GM12878 (cell line): ENCODE data around the gene RGS5. TPM values are rescaled to one million over a fixed set of nuclear protein-coding genes. Genes with fewer than 3 reads are reported as not detected.
"Not testable (repeated sequence)": the region's sequence is repeated elsewhere in the genome, so short reads cannot be mapped to it uniquely, and the experiment has no call there.

ENCODE experiments used
- ATAC-seq: fragments of 200-7000 bp; cut with Tn5 transposase; 3 replicates; pipeline ENCODE4 v1.9.1; 2020; ENCODE audit warnings: mild to moderate bottlenecking, moderate library complexity
- BruUV-seq: library from RNA; stranded (reverse); fragments of 400-500 nt; replicated peaks from 2 replicates; lab custom pipeline; 2021; lab: Mats Ljungman, UMichigan
- CTCF ChIA-PET: fragments of 300-600 bp; sonication (Branson Sonifier 250); formaldehyde crosslinking; extraction: SDS; loops from one replicate; lab custom pipeline; 2021; ENCODE audit warnings: inconsistent platforms; lab: Yijun Ruan, JAX
- POLR2A ChIA-PET: fragments of 350-600 bp; formaldehyde crosslinking; extraction: SDS; loops from one replicate; lab custom pipeline; 2021; ENCODE audit warnings: inconsistent platforms; lab: Charles Lee
- RAD21 ChIA-PET: fragments of 300-600 bp; sonication (Branson Sonifier 250); formaldehyde crosslinking; loops from one replicate; lab custom pipeline; 2023; ENCODE audit warnings: antibody characterized with exemption; ENCODE audit not compliant: unreplicated experiment; lab: Charles Lee
- SMC1A ChIA-PET: fragments of 300-600 bp; sonication (Branson Sonifier 250); formaldehyde crosslinking; loops from one replicate; lab custom pipeline; 2023; ENCODE audit not compliant: unreplicated experiment, uncharacterized antibody; lab: Charles Lee
- DNase-seq: peaks from one replicate; pipeline ENCODE4 v3.0.0-alpha.2; 2011; ENCODE audit warnings: low read depth, low spot score
- FAIRE-seq: peaks from 3 replicates; lab custom pipeline; 2011; peaks lifted over from hg19 to GRCh38; lab: Jason Lieb, UNC
- H2AFZ ChIP-seq: 2 replicates; pipeline ENCODE4 v1.6.0; 2011; ENCODE audit warnings: low read depth, low read length, control low read depth; ENCODE audit not compliant: control insufficient read depth
- H3K27ac ChIP-seq: 2 replicates; pipeline ENCODE4 v1.5.1; 2011; ENCODE audit warnings: control low read depth; ENCODE audit not compliant: control insufficient read depth, insufficient read depth
- H3K27me3 ChIP-seq, 2 experiments: replicated peaks in 1 of 2; 2 replicates each; pipeline versions ENCODE4 v1.6.0 to v1.6.1; 2011; ENCODE audit warnings: low read length in 1 of 2; ENCODE audit not compliant: control insufficient read depth in 2 of 2, insufficient read depth in 2 of 2
- H3K36me3 ChIP-seq, 2 experiments: 2 replicates each; pipeline ENCODE4 v1.5.1; 2011; ENCODE audit warnings: low read length in 1 of 2; ENCODE audit not compliant: control insufficient read depth in 2 of 2, insufficient read depth in 2 of 2
- H3K4me1 ChIP-seq: 2 replicates; pipeline ENCODE4 v1.6.1; 2011; ENCODE audit warnings: mild to moderate bottlenecking, low read length, moderate library complexity, mixed read lengths; ENCODE audit not compliant: control insufficient read depth, insufficient read depth
- H3K4me2 ChIP-seq: 2 replicates; pipeline ENCODE4 v1.6.0; 2011; ENCODE audit warnings: control low read depth; ENCODE audit not compliant: control insufficient read depth, insufficient read depth
- H3K4me3 ChIP-seq: fragments of 200-600 bp; sonication (generic); 2 replicates; pipeline ENCODE4 v1.5.1; 2016
- H3K79me2 ChIP-seq: 2 replicates; pipeline ENCODE4 v1.6.0; 2011; ENCODE audit warnings: low read length; ENCODE audit not compliant: control insufficient read depth, insufficient read depth
- H3K9ac ChIP-seq: 2 replicates; pipeline ENCODE4 v1.8.0; 2011; ENCODE audit warnings: low read length, control low read depth, mixed read lengths; ENCODE audit not compliant: control insufficient read depth, insufficient read depth
- H3K9me3 ChIP-seq: replicated peaks from 3 replicates; pipeline ENCODE4 v1.5.1; 2011; ENCODE audit warnings: mild to moderate bottlenecking, low read length; ENCODE audit not compliant: control insufficient read depth, insufficient read depth
- H4K20me1 ChIP-seq: 2 replicates; pipeline ENCODE4 v1.6.0; 2011; ENCODE audit not compliant: control insufficient read depth, insufficient read depth
- MTA2 ChIP-seq: fragments of 450-650 bp; IDR thresholded peaks from 2 replicates; pipeline ENCODE4 v1.6.1; 2016; ENCODE audit warnings: low read depth, mild to moderate bottlenecking, moderate library complexity
- PML ChIP-seq: IDR thresholded peaks from 2 replicates; pipeline ENCODE4 v1.6.1; 2012; ENCODE audit warnings: low read length, inconsistent platforms
- SMC3 ChIP-seq: IDR thresholded peaks from 2 replicates; pipeline ENCODE4 v1.6.1; 2011; ENCODE audit warnings: low read length, improper control_type of control experiment, borderline replicate concordance
- WGBS: methylation state at CpG from one replicate; pipeline ENCODE4 v1.1.6; 2016; ENCODE audit warnings: low lambda C conversion rate; ENCODE audit not compliant: insufficient replicate concordance, insufficient coverage; ENCODE audit errors: missing lambda C conversion rate; 5-methylcytosine and 5-hydroxymethylcytosine counted together
- in situ Hi-C: fragments of 300-500 bp; cut with MboI; formaldehyde crosslinking; loops from 9 replicates; pipeline ENCODE4 v1.14.3; 2018; ENCODE audit warnings: mixed read lengths
- intact Hi-C: fragments of 100-400 bp; cut with micrococcal nuclease; formaldehyde crosslinking; loops from one replicate; pipeline ENCODE4 v1.14.2; 2022; ENCODE audit not compliant: unreplicated experiment
- polyA plus RNA-seq, 11 experiments: library from polyadenylated mRNA; depleted of rRNA in 4 of 11; unstranded in 6 of 11; stranded (reverse) in 5 of 11; fragments of >200 nt; fragmentation: Nextera tagmentation in 4 of 11; fragmentation: Illumina TruSeq in 1 of 11; extraction: Ambion mirVana in 4 of 11; extraction: Trizol in 1 of 11; gene quantifications; 1 replicate in 1 of 11; 2 replicates in 10 of 11; pipeline versions ENCODE4 v1.2.1 to v1.2.3, GENCODE V29; 2011 to 2016; ENCODE audit warnings: inconsistent platforms in 2 of 11, missing spikeins in 2 of 11, low read depth in 1 of 11
- total RNA-seq, 4 experiments: library from RNA; depleted of rRNA in 3 of 4; stranded (reverse); fragments of >200 nt in 3 of 4; fragmentation: Illumina TruSeq in 1 of 4; extraction: Trizol in 1 of 4; gene quantifications; 2 replicates each; pipeline versions ENCODE4 v1.2.1 to v1.2.3, GENCODE V29; 2013 to 2021
- TF ChIP-seq, protein P1 (sequence below): fragments of 450-650 bp; formaldehyde crosslinking; IDR thresholded peaks from 2 replicates; pipeline ENCODE4 v1.5.0; 2022; ENCODE audit warnings: mild to moderate bottlenecking, missing genetic modification characterization

Gene RGS5
- total and polyA plus RNA-seq, 10 of the 15 experiments (the other 5 are each of a cell fraction or from before 2014, with no cell fraction given): 0.63 to 7.4 (median 2.8) TPM

DNA sequence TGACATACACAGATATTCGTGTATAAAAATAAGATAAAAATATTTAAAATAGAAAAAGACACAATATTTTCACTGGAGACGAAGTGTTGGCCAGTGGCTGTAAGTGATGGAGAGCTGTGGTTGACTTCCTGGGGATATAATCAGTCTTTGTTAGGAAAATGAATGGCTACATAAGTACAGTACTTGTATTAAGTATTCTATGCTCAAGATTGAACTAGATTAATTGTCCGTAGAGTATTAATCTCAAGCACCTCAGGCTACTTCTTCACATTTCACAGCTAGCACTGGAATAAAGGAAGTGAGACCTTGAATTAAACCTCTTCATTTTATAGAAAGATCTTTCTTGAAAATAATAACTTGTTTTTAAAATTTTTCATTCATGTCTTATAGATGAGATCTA lies 39.0 kb upstream of the RGS5 start:
- Histone ChIP-seq H3K9ac (no peak overlapping the region), H3K27ac (no peak overlapping the region), H3K27me3 (no peaks in the 10 kb centered on the region), H4K20me1 (no peaks in the 10 kb centered on the region), H3K79me2 (no peaks in the 10 kb centered on the region), H3K4me2 (no peak overlapping the region), H2AFZ (no peak overlapping the region), H3K36me3 (no peaks in the 10 kb centered on the region), H3K4me3 (no peak overlapping the region), H3K9me3 (no peaks in the 10 kb centered on the region), H3K4me1 (no peaks in the 10 kb centered on the region)
- ChIA-PET POLR2A (no interaction called here), SMC1A (interaction anchor here (0.6 kb wide), 1 partner anchor 17 kb away, joined by 3 read pairs; no protein-coding TSS in a partner anchor), RAD21 (no interaction called here), CTCF (no interaction called here)
- intact Hi-C loops: no loop called here
- TF ChIP-seq, protein P1, sequence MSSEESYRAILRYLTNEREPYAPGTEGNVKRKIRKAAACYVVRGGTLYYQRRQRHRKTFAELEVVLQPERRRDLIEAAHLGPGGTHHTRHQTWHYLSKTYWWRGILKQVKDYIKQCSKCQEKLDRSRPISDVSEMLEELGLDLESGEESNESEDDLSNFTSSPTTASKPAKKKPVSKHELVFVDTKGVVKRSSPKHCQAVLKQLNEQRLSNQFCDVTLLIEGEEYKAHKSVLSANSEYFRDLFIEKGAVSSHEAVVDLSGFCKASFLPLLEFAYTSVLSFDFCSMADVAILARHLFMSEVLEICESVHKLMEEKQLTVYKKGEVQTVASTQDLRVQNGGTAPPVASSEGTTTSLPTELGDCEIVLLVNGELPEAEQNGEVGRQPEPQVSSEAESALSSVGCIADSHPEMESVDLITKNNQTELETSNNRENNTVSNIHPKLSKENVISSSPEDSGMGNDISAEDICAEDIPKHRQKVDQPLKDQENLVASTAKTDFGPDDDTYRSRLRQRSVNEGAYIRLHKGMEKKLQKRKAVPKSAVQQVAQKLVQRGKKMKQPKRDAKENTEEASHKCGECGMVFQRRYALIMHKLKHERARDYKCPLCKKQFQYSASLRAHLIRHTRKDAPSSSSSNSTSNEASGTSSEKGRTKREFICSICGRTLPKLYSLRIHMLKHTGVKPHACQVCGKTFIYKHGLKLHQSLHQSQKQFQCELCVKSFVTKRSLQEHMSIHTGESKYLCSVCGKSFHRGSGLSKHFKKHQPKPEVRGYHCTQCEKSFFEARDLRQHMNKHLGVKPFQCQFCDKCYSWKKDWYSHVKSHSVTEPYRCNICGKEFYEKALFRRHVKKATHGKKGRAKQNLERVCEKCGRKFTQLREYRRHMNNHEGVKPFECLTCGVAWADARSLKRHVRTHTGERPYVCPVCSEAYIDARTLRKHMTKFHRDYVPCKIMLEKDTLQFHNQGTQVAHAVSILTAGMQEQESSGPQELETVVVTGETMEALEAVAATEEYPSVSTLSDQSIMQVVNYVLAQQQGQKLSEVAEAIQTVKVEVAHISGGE: no peak
- no peak for TF ChIP-seq MTA2
- no peak for TF ChIP-seq PML
- in situ Hi-C loops: loop anchor here (5.0 kb wide), 1 partner anchor 51 kb away; no protein-coding TSS in a partner anchor
- ATAC-seq (no peak), DNase-seq (no peak), FAIRE-seq (no peak)
- BruUV-seq: no TSS peak
- WGBS: 86% methylated on average over 3 of the region's 3 CpGs

DNA sequence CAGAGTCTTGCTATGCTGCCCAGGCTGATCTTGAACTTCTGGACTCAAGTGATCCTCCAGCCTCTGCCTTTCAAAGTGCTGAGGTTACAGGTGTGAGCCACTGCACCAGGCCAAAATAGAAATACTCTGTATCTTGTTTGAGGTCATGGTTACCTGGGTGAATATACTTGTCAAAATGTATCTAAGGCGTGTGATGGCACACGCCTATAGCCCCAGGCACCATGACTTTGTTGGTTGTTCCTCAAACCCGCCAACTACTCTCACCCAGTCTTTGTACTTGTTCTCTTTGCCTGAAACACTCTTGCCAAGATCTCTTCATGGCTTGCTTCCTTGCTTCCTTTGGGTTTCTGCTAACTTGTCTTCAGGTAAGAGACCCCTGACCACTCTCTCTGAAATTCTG lies 38.0 kb upstream of the RGS5 start:
- Histone ChIP-seq H3K4me1 (no peaks in the 10 kb centered on the region), H3K27me3 (no peaks in the 10 kb centered on the region), H4K20me1 (no peaks in the 10 kb centered on the region), H3K4me3 (no peak overlapping the region), H3K27ac (no peak overlapping the region), H2AFZ (no peak overlapping the region), H3K9me3 (no peaks in the 10 kb centered on the region), H3K36me3 (no peaks in the 10 kb centered on the region), H3K79me2 (no peaks in the 10 kb centered on the region)
- ChIA-PET POLR2A (no interaction called here), CTCF (no interaction called here)
- in situ Hi-C loops: loop anchor here (5.0 kb wide), 1 partner anchor 52 kb away; no protein-coding TSS in a partner anchor
- intact Hi-C loops: no loop called here
- no peak for FAIRE-seq
- BruUV-seq: no TSS peak
- ATAC-seq: no peak
- 89% methylated on average over 3 of the region's 3 CpGs for WGBS
- no peak for DNase-seq
- no peak for TF ChIP-seq SMC3
- TF ChIP-seq, all 136 proteins: peak for 0
- ChIA-PET SMC1A (no interaction called here), RAD21 (no interaction called here)
- Histone ChIP-seq H3K9ac (no peak overlapping the region), H3K4me2 (no peak overlapping the region)

DNA sequence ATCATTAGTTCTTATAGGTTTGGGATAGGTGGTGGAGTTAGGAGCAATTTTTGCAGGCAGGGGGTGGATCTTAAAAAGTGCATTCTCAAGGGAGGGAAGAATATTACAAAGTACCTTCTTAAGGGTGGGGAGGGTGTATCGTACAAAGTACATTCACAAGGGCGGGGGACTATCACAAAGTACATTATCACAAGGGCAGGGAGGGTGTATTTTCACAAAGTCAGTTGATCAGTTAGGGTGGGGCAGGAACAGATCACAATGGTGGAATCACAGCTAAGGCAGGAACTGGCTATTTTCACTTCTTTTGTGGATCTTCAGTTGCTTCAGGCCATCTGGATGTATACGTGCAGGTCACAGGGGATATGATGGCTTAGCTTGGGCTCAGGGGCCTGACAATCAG lies 30.9 kb upstream of the RGS5 start:
- H3K36me3 ChIP-seq, intact Hi-C loops, CTCF ChIA-PET, H2AFZ ChIP-seq, H3K9me3 ChIP-seq, in situ Hi-C loops, DNase-seq, H3K4me3 ChIP-seq, FAIRE-seq, ATAC-seq, RAD21 ChIA-PET, BruUV-seq, H3K9ac ChIP-seq, H4K20me1 ChIP-seq, H3K27ac ChIP-seq, H3K4me2 ChIP-seq, H3K79me2 ChIP-seq, POLR2A ChIA-PET, H3K27me3 ChIP-seq, SMC1A ChIA-PET, H3K4me1 ChIP-seq: not testable (repeated sequence)
- WGBS: 84% methylated on average over 3 of the region's 3 CpGs
